HTR-8/SVneo (cell line): ENCODE measurements around the gene MAP7.

Source experiments
- DNase-seq: peaks from one replicate; pipeline ENCODE4 v3.0.0; 2011; ENCODE audit warnings: low spot score, mixed read lengths; ENCODE audit not compliant: insufficient read length
- FAIRE-seq: peaks from 2 replicates; lab custom pipeline; 2011; peaks lifted over from hg19 to GRCh38; lab: Jason Lieb, UNC

Gene MAP7

DNA sequence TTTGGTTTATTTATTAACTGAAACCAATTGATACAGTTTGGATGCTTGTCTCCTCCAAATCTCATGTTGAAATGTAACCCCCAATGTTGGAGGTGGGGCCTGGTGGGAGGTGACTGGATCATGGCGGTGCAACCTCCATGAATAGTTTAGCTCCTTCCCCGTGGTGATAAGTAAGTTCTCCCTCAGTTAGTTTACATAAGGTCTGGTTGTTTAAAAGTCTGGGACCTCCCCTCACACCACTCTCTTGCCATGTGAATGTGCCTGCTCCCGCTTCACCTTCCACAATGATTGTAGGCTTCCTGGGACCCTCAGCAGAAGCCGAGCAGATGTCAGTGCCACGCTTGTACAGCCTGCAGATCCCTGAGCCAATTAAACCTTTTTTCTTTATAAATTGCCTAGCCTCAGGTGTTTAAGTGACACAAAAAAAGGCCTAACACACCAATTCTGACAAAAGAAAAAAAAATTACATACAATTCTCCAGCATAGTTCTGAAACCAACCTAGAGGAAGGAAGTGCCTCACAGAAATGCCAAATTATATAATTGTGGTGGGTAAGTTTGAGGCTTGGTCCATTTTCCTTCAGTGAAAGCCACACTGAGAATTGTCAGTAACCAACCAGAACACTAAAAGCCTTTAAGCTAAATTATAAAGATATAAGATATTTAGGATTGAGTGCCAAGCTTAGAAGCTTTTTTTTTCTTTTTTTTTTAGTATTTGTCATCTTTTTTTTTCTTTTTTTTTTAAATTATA is 15.0 kb downstream of the MAP7 start:
- FAIRE-seq, result no peak
- DNase-seq, result no peak

- DNase-seq (no peak), FAIRE-seq (no peak)
Measured at GRCh38 chr6:136534268-136534667, 16.0 kb downstream of the MAP7 start.

DNA sequence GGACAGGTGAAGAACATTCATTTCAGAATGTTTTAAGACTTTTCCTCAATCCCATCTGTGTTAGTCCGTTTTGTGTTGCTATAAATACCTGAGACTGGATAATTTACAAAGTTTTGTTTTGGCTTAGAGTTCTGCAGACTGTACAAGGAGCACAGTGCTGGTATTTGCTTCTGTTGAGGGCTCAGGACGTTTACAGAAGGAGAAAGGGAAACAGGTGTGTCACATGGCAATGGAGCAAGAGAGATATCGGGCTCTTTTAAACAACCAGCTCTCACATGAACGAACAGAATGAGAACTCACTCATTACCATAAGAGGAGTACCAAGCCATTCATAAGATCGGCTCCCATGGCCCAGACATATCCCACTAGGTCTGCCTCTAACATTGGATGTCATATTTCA is 16.7 kb downstream of the MAP7 start:
- FAIRE-seq, result no peak
- no peak for DNase-seq

GRCh38 chr6:136532030-136532429 is 18.2 kb downstream of the MAP7 start:
- FAIRE-seq, result no peak
- DNase-seq, result no peak

GRCh38 chr6:136529710-136530109 is 20.5 kb downstream of the MAP7 start:
- no peak for FAIRE-seq

DNA sequence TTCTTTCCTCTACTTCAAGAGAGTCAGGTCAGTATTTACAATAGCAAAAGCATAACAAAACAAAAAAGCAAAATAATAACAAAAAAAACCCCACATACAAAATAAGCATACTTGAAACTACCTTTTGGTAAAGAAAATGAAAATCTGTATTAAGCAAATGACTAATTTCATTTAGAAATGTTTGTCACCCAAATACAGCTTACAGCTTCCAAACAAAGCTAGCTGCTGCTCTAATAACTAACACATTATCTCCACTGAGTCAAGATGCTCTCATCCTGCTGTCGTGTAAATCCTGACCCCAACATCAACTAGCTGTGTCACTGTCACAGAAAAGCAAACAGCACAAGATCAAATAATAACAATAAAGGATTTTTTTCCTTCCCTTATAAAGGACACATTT is 21.7 kb downstream of the MAP7 start:
- FAIRE-seq (no peak), DNase-seq (no peak)

More at GRCh38 chr6:136529710-136530109, 20.5 kb downstream of the MAP7 start:
- no peak for DNase-seq

GRCh38 chr6:136527831-136528230 is 22.4 kb downstream of the MAP7 start:
- FAIRE-seq (no peak), DNase-seq (no peak)

- DNase-seq (no peak), FAIRE-seq (no peak)
Measured at GRCh38 chr6:136526937-136527336, 23.3 kb downstream of the MAP7 start.

DNA sequence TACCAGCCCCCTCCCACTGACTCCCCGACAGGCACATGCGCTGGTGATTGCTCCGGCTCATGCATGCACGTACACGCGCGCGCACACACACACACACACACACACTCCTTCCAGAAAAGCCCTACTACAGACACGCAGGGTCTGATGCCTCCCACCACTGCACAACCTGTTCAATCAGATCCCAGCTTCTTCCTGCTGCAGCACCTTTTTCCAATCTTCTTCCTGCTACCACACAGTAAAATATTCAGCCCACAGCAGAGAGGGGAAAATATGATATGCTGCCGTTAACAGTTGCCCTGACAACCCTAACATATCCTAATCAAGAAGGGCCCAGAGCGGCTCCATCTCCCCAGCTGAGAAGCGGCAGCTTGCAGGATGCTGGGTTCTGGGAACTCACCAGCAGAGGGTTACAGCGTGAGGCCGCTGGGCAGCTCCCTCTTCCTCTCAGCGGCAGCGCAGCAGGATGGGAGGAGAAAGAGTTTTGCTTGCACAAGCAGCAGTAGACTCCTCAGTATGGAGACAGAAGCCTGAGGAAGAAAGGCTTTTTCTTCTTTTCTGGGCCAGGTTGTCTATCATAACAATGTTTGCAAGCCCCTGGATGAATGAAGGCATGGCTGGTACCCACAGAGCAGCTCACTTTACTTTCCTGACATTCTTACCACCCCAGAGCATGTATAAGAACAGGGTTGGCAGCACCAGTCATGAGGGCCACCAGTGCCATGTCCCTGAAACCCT is 23.9 kb downstream of the MAP7 start:
- FAIRE-seq (no peak), DNase-seq (no peak)

GRCh38 chr6:136525586-136526195 is 24.5 kb downstream of the MAP7 start:
- FAIRE-seq (no peak), DNase-seq (no peak)

- FAIRE-seq, result no peak
- no peak for DNase-seq
Measured at GRCh38 chr6:136524936-136525413, 25.2 kb downstream of the MAP7 start.

DNA sequence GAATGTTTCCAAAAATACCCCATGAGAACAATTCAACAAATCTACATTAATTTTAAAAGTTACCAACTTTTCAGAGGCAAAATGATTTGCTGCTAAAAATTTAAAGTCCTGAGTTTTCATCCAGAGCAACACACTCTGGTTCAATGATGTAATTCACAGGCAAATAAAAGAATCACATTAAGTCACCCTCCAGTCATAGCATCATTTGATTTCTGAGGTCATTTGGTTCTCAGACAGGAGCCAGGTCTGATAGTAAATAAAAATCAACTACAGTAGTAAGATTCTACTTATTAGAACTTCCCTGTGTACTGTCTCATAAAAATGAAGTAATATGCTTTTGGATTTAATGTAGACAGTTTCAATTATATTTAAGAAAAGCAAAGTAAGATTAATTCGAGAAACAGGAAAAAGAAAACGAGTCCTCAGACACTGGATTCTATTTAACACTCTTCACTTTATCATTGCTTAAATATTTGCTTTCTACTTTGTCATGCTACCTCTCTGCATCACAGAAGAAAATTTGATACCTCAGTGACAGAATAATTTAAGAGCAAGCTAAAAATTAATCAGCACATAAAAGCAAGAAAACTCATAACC is 25.8 kb downstream of the MAP7 start:
- no peak for FAIRE-seq
- no peak for DNase-seq

- FAIRE-seq (peak; percentile 64), DNase-seq (no peak)
Measured at GRCh38 chr6:136523196-136523595, 27.0 kb downstream of the MAP7 start.

- FAIRE-seq, result no peak
- DNase-seq, result no peak
Measured at GRCh38 chr6:136522636-136523035, 27.6 kb downstream of the MAP7 start.

DNA sequence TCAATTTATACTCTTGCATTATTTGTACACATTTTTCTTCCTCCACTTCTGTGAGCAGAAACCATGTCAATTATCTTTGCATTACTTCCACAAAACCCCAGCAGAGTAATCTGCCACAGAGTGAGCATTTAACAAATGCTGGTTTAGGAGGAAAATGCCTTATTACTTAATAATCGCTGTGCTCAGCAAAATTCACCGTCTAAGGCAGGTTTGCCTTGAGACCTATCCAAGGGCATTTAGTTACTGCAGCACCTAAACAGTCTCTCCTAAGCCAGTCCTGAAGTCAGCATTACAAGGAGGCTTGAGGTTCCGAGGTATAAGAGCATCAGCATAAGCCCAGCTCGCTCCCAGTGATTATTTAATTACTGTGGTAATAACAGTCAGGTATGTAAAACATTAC is 28.3 kb downstream of the MAP7 start:
- no peak for FAIRE-seq
- DNase-seq, result no peak

GRCh38 chr6:136521427-136521826 is 28.8 kb downstream of the MAP7 start:
- FAIRE-seq (no peak), DNase-seq (no peak)

DNA sequence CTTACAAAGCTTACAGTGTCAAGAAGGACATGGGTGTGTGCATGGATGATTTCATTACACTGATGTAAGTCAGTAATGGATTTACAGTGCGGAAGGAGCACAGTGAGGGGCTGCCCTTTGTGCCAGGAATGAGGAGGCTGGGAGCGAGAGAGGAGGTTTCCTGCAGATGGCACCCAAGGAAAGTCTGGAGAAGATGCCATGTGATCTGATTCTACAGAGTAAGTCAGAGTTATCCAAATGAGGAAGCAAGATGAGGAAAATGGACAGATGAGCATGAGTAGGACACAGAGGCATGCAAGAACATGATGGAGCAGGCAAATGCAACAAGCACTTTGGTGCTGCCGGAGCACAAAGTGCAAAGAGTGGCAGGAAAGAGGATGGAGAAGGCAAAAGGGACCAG is 29.7 kb downstream of the MAP7 start:
- FAIRE-seq (no peak), DNase-seq (no peak)

DNA sequence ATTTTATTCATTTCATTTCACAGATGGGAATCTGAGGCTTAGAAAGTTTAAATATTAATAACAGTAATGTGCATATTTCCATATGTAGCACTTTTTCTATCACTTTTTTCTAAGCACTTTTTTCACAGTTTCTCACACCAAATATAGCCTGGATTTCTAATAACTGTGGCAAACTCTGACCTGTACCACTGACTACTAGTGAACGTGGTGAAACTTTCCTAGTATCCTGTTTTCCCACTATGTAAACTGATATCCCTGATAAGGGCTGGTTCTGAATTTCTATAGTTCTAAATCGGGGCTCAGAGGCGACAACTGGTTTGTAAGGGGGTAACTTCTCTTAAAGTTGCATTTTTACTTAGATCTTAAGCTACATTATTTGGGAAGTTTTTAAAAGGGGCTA is 32.6 kb downstream of the MAP7 start:
- FAIRE-seq, result no peak

DNA sequence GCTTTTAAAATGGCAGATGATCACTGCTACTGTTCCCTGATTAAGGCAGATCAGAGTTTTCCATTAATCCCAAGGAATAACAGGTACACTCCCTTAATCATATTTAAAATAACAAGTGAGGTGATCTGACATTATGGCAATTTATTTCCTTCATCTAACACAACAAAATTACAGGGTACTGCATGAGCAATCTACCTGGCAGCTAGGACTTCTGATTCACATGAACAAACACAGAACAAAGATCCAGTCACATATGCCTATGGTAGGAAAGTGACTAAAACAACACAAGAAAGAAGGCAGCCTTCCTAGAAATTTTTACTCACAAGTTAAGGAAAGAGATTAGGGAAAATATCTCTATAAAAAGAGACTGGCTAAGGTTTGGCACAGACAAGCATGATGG is 33.2 kb downstream of the MAP7 start:
- no peak for DNase-seq
- FAIRE-seq, result no peak

More for the DNA sequence above, 32.6 kb downstream of the MAP7 start:
- no peak for DNase-seq

GRCh38 chr6:136514591-136514990 is 35.6 kb downstream of the MAP7 start:
- DNase-seq (no peak), FAIRE-seq (no peak)

GRCh38 chr6:136511926-136512325 is 38.3 kb downstream of the MAP7 start:
- FAIRE-seq (no peak), DNase-seq (no peak)
